ENCODE measurements around the gene PLAAT4.

PLAAT4 gene

GRCh38 chr11:63502252-63502820 lies 34.3 kb upstream of the PLAAT4 start:
- Histone ChIP-seq H3K79me2 (ENCODE audit: control insufficient read depth, insufficient read depth, low read length) (no peaks in the 10 kb centered on the region), H3K4me3 (ENCODE audit: low read length) (no peak overlapping the region), H2AK5ac (ENCODE audit: low read length) (no peak overlapping the region), H3K27me3 (ENCODE audit: insufficient read depth, low read length, poor library complexity) (no peaks in the 10 kb centered on the region), H3K4me1 (ENCODE audit: control insufficient read depth, low read depth, low read length) (peaks cover 20% of the 10 kb centered on the region), H3K56ac (ENCODE audit: low read length) (peak overlapping the region; percentile 28), H4K8ac (ENCODE audit: low read depth, low read length) (no peak overlapping the region), H3K36me3 (ENCODE audit: control insufficient read depth, insufficient read depth, low read length) (no peaks in the 10 kb centered on the region), H3K18ac (ENCODE audit: low read length) (peak overlapping the region; percentile 51), H3K4me2 (ENCODE audit: low read length) (no peak overlapping the region), H2BK15ac (replicated peaks; ENCODE audit: low read depth) (no peak overlapping the region), H2BK120ac (ENCODE audit: low read depth, low read length) (peak overlapping the region; percentile 86), H3K27ac (ENCODE audit: low read depth, low read length) (peak overlapping the region; percentile 25), H4K5ac (ENCODE audit: low read length) (no peak overlapping the region), H2BK5ac (ENCODE audit: low read length) (peak overlapping the region; percentile 95), H3K79me1 (ENCODE audit: low read length) (no peaks in the 10 kb centered on the region), H3K23ac (ENCODE audit: low read length) (no peak overlapping the region), H3K9ac (ENCODE audit: low read length) (no peak overlapping the region), H3K4ac (ENCODE audit: low read depth, low read length) (peak overlapping the region; percentile 41)
- no CpG with 5 or more reads among the region's 2 CpGs for WGBS (ENCODE audit: extremely low coverage, insufficient coverage, low lambda C conversion rate)
- DNase-seq, result peak; percentile 28

- no CpG with 5 or more reads among the region's 6 CpGs for WGBS (ENCODE audit: extremely low coverage, insufficient coverage, low lambda C conversion rate)
- H2BK5ac ChIP-seq (ENCODE audit: low read length), result peak overlapping the region; percentile 90
- no peak overlapping the region for H2AK5ac ChIP-seq (ENCODE audit: low read length)
- H3K9ac ChIP-seq (ENCODE audit: low read length), result no peak overlapping the region
- peak overlapping the region; percentile 55 for H3K27ac ChIP-seq (ENCODE audit: low read depth, low read length)
- no peaks in the 10 kb centered on the region for H3K79me1 ChIP-seq (ENCODE audit: low read length)
- no peak overlapping the region for H3K4me2 ChIP-seq (ENCODE audit: low read length)
- no peaks in the 10 kb centered on the region for H3K36me3 ChIP-seq (ENCODE audit: control insufficient read depth, insufficient read depth, low read length)
- H3K79me2 ChIP-seq (ENCODE audit: control insufficient read depth, insufficient read depth, low read length), result no peaks in the 10 kb centered on the region
- H2BK120ac ChIP-seq (ENCODE audit: low read depth, low read length), result peak overlapping the region; percentile 46
- no peaks in the 10 kb centered on the region for H3K27me3 ChIP-seq (ENCODE audit: insufficient read depth, low read length, poor library complexity)
- no peak for DNase-seq
- peak overlapping the region; percentile 98 for H3K4ac ChIP-seq (ENCODE audit: low read depth, low read length)
- peak overlapping the region; percentile 55 for H3K18ac ChIP-seq (ENCODE audit: low read length)
- peak overlapping the region; percentile 54 for H4K5ac ChIP-seq (ENCODE audit: low read length)
- no peak overlapping the region for H3K4me3 ChIP-seq (ENCODE audit: low read length)
- peaks cover 23% of the 10 kb centered on the region for H3K4me1 ChIP-seq (ENCODE audit: control insufficient read depth, low read depth, low read length)
- H2BK15ac ChIP-seq (replicated peaks; ENCODE audit: low read depth), result no peak overlapping the region
- peak overlapping the region; percentile 67 for H4K8ac ChIP-seq (ENCODE audit: low read depth, low read length)
- H3K56ac ChIP-seq (ENCODE audit: low read length), result peak overlapping the region; percentile 45
- H3K23ac ChIP-seq (ENCODE audit: low read length), result no peak overlapping the region
Observed at GRCh38 chr11:63503492-63503891, 33.1 kb upstream of the PLAAT4 start.

- H4K5ac ChIP-seq (ENCODE audit: low read length), result peak overlapping the region; percentile 7
- no peak overlapping the region for H2AK5ac ChIP-seq (ENCODE audit: low read length)
- no peak overlapping the region for H3K4me3 ChIP-seq (ENCODE audit: low read length)
- no peak overlapping the region for H3K23ac ChIP-seq (ENCODE audit: low read length)
- no peak overlapping the region for H2BK15ac ChIP-seq (replicated peaks; ENCODE audit: low read depth)
- peaks cover 23% of the 10 kb centered on the region for H3K4me1 ChIP-seq (ENCODE audit: control insufficient read depth, low read depth, low read length)
- no peak overlapping the region for H3K18ac ChIP-seq (ENCODE audit: low read length)
- H2BK5ac ChIP-seq (ENCODE audit: low read length), result peak overlapping the region; percentile 51
- H3K36me3 ChIP-seq (ENCODE audit: control insufficient read depth, insufficient read depth, low read length), result no peaks in the 10 kb centered on the region
- no peak overlapping the region for H3K56ac ChIP-seq (ENCODE audit: low read length)
- H4K8ac ChIP-seq (ENCODE audit: low read depth, low read length), result no peak overlapping the region
- H2BK120ac ChIP-seq (ENCODE audit: low read depth, low read length), result peak overlapping the region; percentile 86
- no peaks in the 10 kb centered on the region for H3K27me3 ChIP-seq (ENCODE audit: insufficient read depth, low read length, poor library complexity)
- no CpG with 5 or more reads among the region's 1 CpG for WGBS (ENCODE audit: extremely low coverage, insufficient coverage, low lambda C conversion rate)
- H3K27ac ChIP-seq (ENCODE audit: low read depth, low read length), result no peak overlapping the region
- no peak overlapping the region for H3K9ac ChIP-seq (ENCODE audit: low read length)
- no peaks in the 10 kb centered on the region for H3K79me2 ChIP-seq (ENCODE audit: control insufficient read depth, insufficient read depth, low read length)
- H3K4me2 ChIP-seq (ENCODE audit: low read length), result no peak overlapping the region
- peak overlapping the region; percentile 98 for H3K4ac ChIP-seq (ENCODE audit: low read depth, low read length)
- no peaks in the 10 kb centered on the region for H3K79me1 ChIP-seq (ENCODE audit: low read length)
- peak; percentile 57 for DNase-seq
Observed at GRCh38 chr11:63504054-63504453, 32.6 kb upstream of the PLAAT4 start.

DNA sequence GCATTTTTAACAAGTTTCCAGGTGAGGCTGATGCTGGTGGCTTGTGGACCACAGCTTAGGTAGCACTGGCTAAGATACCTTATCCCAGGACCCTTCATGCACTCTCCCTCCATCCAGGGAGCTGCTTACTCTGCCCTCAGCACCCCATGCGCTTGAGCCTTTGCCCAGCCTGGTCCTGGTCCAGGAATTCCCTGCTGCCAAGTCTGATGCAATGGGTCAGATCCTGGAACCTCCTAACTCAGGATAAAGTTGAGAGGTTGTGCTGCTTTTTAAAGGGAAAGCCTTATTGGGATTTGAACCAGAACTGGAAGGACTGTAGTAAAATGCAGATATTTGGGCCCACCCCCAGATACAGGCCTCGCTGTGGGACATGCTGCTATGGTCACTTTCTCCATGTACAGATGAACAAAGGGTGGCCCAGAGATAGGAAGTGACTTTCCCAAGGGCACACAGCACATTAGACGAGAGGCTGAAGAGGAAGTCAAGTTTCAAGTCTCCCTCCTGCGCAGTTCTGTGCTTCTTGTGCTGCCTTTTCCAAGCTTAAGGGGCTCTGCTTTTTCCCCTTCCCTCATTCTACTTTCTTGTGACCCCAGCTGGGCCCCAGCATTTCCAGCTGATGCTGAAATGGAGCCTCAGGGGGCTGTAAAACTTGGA lies 31.5 kb upstream of the PLAAT4 start:
- no peaks in the 10 kb centered on the region for H3K79me2 ChIP-seq (ENCODE audit: control insufficient read depth, insufficient read depth, low read length)
- H3K27ac ChIP-seq (ENCODE audit: low read depth, low read length), result no peak overlapping the region
- WGBS (ENCODE audit: extremely low coverage, insufficient coverage, low lambda C conversion rate), result no CpG with 5 or more reads among the region's 4 CpGs
- no peak overlapping the region for H4K8ac ChIP-seq (ENCODE audit: low read depth, low read length)
- H3K4ac ChIP-seq (ENCODE audit: low read depth, low read length), result peak overlapping the region; percentile 95
- H3K4me3 ChIP-seq (ENCODE audit: low read length), result no peak overlapping the region
- peaks cover 23% of the 10 kb centered on the region for H3K4me1 ChIP-seq (ENCODE audit: control insufficient read depth, low read depth, low read length)
- no peak overlapping the region for H3K23ac ChIP-seq (ENCODE audit: low read length)
- H2BK120ac ChIP-seq (ENCODE audit: low read depth, low read length), result peak overlapping the region; percentile 86
- H3K9ac ChIP-seq (ENCODE audit: low read length), result peak overlapping the region; percentile 12
- no peak overlapping the region for H4K5ac ChIP-seq (ENCODE audit: low read length)
- peak overlapping the region; percentile 67 for H3K56ac ChIP-seq (ENCODE audit: low read length)
- H2AK5ac ChIP-seq (ENCODE audit: low read length), result peak overlapping the region; percentile 71
- H3K18ac ChIP-seq (ENCODE audit: low read length), result peak overlapping the region; percentile 21
- H3K27me3 ChIP-seq (ENCODE audit: insufficient read depth, low read length, poor library complexity), result no peaks in the 10 kb centered on the region
- H2BK15ac ChIP-seq (replicated peaks; ENCODE audit: low read depth), result no peak overlapping the region
- H3K79me1 ChIP-seq (ENCODE audit: low read length), result no peaks in the 10 kb centered on the region
- no peak overlapping the region for H3K4me2 ChIP-seq (ENCODE audit: low read length)
- no peak for DNase-seq
- H2BK5ac ChIP-seq (ENCODE audit: low read length), result peak overlapping the region; percentile 43
- no peaks in the 10 kb centered on the region for H3K36me3 ChIP-seq (ENCODE audit: control insufficient read depth, insufficient read depth, low read length)

- H3K56ac ChIP-seq (ENCODE audit: low read length), result peak within 1 kb of the TSS; percentile 67
- DNase-seq, result peak; percentile 69
- peak within 1 kb of the TSS; percentile 86 for H2BK120ac ChIP-seq (ENCODE audit: low read depth, low read length)
- no peak within 1 kb of the TSS for H4K8ac ChIP-seq (ENCODE audit: low read depth, low read length)
- H2AK5ac ChIP-seq (ENCODE audit: low read length), result peak within 1 kb of the TSS; percentile 71
- H3K36me3 ChIP-seq (ENCODE audit: control insufficient read depth, insufficient read depth, low read length), result no peaks in the 10 kb centered on the region
- peak within 1 kb of the TSS; percentile 33 for H3K9ac ChIP-seq (ENCODE audit: low read length)
- H2BK5ac ChIP-seq (ENCODE audit: low read length), result peak within 1 kb of the TSS; percentile 54
- no peak within 1 kb of the TSS for H3K4me3 ChIP-seq (ENCODE audit: low read length)
- H3K79me1 ChIP-seq (ENCODE audit: low read length), result no peaks in the 10 kb centered on the region
- no peaks in the 10 kb centered on the region for H3K79me2 ChIP-seq (ENCODE audit: control insufficient read depth, insufficient read depth, low read length)
- H4K5ac ChIP-seq (ENCODE audit: low read length), result no peak within 1 kb of the TSS
- peak within 1 kb of the TSS; percentile 55 for H3K18ac ChIP-seq (ENCODE audit: low read length)
- no CpG with 5 or more reads among the region's 15 CpGs for WGBS (ENCODE audit: extremely low coverage, insufficient coverage, low lambda C conversion rate)
- H3K4me1 ChIP-seq (ENCODE audit: control insufficient read depth, low read depth, low read length), result peaks cover 23% of the 10 kb centered on the region
- no peak within 1 kb of the TSS for H3K4me2 ChIP-seq (ENCODE audit: low read length)
- H3K27me3 ChIP-seq (ENCODE audit: insufficient read depth, low read length, poor library complexity), result no peaks in the 10 kb centered on the region
- peak within 1 kb of the TSS; percentile 15 for H3K27ac ChIP-seq (ENCODE audit: low read depth, low read length)
- H2BK15ac ChIP-seq (replicated peaks; ENCODE audit: low read depth), result no peak within 1 kb of the TSS
- peak within 1 kb of the TSS; percentile 95 for H3K4ac ChIP-seq (ENCODE audit: low read depth, low read length)
- H3K23ac ChIP-seq (ENCODE audit: low read length), result no peak within 1 kb of the TSS
Observed at GRCh38 chr11:63505857-63506528, 30.6 kb upstream of the PLAAT4 start, which contains the start of gene LGALS12. LGALS12 (plus strand) TSS chr11:63506084; CDS start chr11:63506459, 375 bp downstream.
